ENCODE results near the gene SRF. TPM values are rescaled to one million over a fixed set of nuclear protein-coding genes. Genes with fewer than 3 reads are reported as not detected.

SRF gene
- total RNA-seq, 4 donors from 2014 or later = 111 to 183 (median 153) TPM

DNA sequence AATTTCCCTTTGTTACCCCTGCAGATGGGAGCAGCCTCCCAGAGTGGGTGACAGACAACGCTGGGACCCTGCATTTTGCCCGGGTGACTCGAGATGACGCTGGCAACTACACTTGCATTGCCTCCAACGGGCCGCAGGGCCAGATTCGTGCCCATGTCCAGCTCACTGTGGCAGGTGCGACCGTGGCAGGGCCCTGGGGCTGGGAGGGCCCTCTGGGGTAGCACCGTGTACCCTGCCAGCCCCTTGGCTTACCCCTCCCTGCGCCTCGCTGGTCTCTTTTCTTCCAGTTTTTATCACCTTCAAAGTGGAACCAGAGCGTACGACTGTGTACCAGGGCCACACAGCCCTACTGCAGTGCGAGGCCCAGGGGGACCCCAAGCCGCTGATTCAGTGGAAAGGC, 29.4 kb upstream of the SRF start:
- Histone ChIP-seq H3K4me3 (no peak overlapping the region), H3K27me3 (no peaks in the 10 kb centered on the region), H3K9me3 (no peaks in the 10 kb centered on the region), H3K27ac (replicated peaks in 1 of 4) (no peak overlapping the region), H3K36me3 (no peaks in the 10 kb centered on the region), H3K4me1 (peaks cover 10 to 14% (median 13%) of the 10 kb centered on the region in 4 donors)
- TF ChIP-seq EP300 (IDR thresholded peaks at IDR 0.05) (no peak), POLR2A (IDR thresholded peaks at IDR 0.05; ENCODE audit: low read depth) (no peak), CTCF (IDR thresholded peaks at IDR 0.05) (no peak), POLR2AphosphoS5 (IDR thresholded peaks at IDR 0.05) (no peak)
- intact Hi-C loops (cut with DNase I) = loop anchor here (2.0 to 5.0 kb wide), 3 partner anchors 69 to 241 kb away; partner anchors contain the start of genes KLHDC3 and MEA1
- DNase-seq (ENCODE audit: extremely low spot score) = no peak
- 93% methylated on average over 16 of the region's 16 CpGs for WGBS

DNA sequence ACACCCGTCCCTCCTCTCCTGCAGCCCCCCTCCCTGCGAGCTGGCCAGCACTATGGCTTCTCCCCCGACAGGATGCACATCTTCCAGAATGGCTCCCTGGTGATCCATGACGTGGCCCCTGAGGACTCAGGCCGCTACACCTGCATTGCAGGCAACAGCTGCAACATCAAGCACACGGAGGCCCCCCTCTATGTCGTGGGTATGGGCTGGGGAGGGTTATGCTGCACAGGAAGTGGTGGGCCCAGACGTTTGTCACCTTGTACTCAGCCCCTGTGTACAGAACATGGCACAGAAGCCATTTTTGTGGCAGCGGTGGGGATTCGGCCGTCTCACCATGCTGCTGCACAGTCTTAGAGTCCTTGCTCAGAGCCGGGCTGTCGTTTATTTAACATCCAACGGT, 29.0 kb upstream of the SRF start:
- Histone ChIP-seq H3K9me3 (no peaks in the 10 kb centered on the region), H3K4me1 (peaks cover 10 to 14% (median 13%) of the 10 kb centered on the region in 4 donors), H3K36me3 (no peaks in the 10 kb centered on the region), H3K27me3 (no peaks in the 10 kb centered on the region), H3K4me3 (no peak overlapping the region), H3K27ac (replicated peaks in 1 of 4) (no peak overlapping the region)
- DNase-seq (ENCODE audit: extremely low spot score) = no peak
- intact Hi-C loops (cut with DNase I) = loop anchor here (2.0 to 5.0 kb wide), 3 partner anchors 70 to 241 kb away; partner anchors contain the start of genes KLHDC3 and MEA1
- TF ChIP-seq CTCF (IDR thresholded peaks at IDR 0.05) = no peak
- TF ChIP-seq POLR2AphosphoS5 (IDR thresholded peaks at IDR 0.05) = no peak
- TF ChIP-seq POLR2A (IDR thresholded peaks at IDR 0.05; ENCODE audit: low read depth) = no peak
- TF ChIP-seq EP300 (IDR thresholded peaks at IDR 0.05) = no peak
- WGBS = 84% methylated on average over 6 of the region's 14 CpGs

DNA sequence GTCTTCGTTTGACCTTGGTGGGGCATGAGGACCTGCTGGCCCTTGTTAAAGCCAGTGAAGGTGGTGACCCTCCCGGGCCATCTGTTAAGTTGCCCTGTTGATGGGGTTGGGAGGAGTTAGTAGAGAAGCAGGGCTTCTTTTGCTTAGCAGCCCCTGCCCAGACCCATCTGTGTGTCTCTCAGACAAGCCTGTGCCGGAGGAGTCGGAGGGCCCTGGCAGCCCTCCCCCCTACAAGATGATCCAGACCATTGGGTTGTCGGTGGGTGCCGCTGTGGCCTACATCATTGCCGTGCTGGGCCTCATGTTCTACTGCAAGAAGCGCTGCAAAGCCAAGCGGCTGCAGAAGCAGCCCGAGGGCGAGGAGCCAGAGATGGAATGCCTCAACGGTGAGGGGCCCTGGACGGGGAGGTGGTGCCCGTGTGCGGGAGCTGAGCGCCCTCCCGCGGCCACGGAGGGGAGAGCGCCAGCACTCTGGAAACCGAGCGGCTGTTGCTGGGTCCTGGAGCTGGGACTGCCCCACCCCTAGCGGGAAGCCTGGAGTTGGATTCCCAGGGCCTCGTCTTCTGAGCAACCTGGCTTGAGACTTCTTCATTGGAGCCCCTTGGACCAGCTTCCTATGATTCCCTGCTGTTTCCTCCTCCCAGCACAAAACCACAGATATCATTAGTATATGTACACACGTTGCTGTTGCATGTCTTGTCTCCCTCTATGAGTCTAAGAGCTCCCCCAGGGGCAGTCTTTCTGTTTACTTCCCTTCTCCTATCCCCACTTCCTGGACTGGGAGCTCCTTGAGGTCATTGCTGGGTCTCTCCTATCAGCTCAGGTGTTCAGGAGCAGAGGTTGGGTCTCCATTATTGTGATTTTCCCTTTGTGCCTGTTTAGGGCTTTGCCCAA, 27.6 kb upstream of the SRF start:
- TF ChIP-seq POLR2A (IDR thresholded peaks at IDR 0.05; ENCODE audit: low read depth) = no peak
- TF ChIP-seq POLR2AphosphoS5 (IDR thresholded peaks at IDR 0.05) = peak; percentile 50 to 81
- TF ChIP-seq EP300 (IDR thresholded peaks at IDR 0.05) = no peak
- TF ChIP-seq CTCF (IDR thresholded peaks at IDR 0.05) = peak; percentile 93 to 97 (median 96)
- Histone ChIP-seq H3K4me1 (peaks cover 10 to 14% (median 13%) of the 10 kb centered on the region in 4 donors), H3K36me3 (no peaks in the 10 kb centered on the region), H3K9me3 (no peaks in the 10 kb centered on the region), H3K27me3 (no peaks in the 10 kb centered on the region), H3K27ac (replicated peaks in 1 of 4) (peak overlapping the region in 3 of 4 donors; percentile 2 to 64 (median 7)), H3K4me3 (no peak overlapping the region)
- intact Hi-C loops (cut with DNase I) = loop anchor here (2.0 to 5.0 kb wide), 3 partner anchors 71 to 243 kb away; partner anchors contain the start of genes KLHDC3 and MEA1
- DNase-seq (ENCODE audit: extremely low spot score) = peak; percentile 94
- 45% methylated on average over 1 of the region's 25 CpGs for WGBS

DNA sequence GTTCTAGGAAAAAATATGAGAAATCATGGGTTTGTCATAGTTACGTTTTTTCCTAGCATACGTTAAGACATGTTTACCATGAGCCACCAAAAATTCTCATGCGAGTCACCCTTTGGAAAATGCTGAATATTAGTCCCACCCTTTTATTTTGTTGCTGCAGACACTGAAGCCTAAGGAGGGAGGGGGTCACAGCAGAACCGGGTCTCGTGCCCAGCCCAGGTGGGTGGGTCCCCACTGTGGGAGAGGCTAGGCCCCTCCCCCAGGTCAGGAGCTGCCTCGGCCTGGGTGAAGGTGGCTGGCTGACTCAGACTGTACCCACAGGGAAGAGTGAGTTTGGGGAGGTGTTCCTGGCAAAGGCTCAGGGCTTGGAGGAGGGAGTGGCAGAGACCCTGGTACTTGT, 26.2 kb upstream of the SRF start:
- TF ChIP-seq POLR2AphosphoS5 (IDR thresholded peaks at IDR 0.05) = no peak
- TF ChIP-seq EP300 (IDR thresholded peaks at IDR 0.05) = no peak
- no peak for TF ChIP-seq CTCF (IDR thresholded peaks at IDR 0.05)
- TF ChIP-seq POLR2A (IDR thresholded peaks at IDR 0.05; ENCODE audit: low read depth) = no peak
- intact Hi-C loops (cut with DNase I) = loop anchor here (5.0 kb wide), 2 partner anchors 73 to 133 kb away; partner anchors contain the start of genes KLHDC3 and MEA1
- H3K4me1 ChIP-seq = peaks cover 10 to 16% (median 13%) of the 10 kb centered on the region in 4 donors
- no peaks in the 10 kb centered on the region for H3K27me3 ChIP-seq
- H3K4me3 ChIP-seq = no peak overlapping the region
- no peak overlapping the region for H3K27ac ChIP-seq (replicated peaks in 1 of 4)
- H3K36me3 ChIP-seq = no peaks in the 10 kb centered on the region
- no peak for DNase-seq (ENCODE audit: extremely low spot score)
- H3K9me3 ChIP-seq = no peaks in the 10 kb centered on the region
- WGBS = 84% methylated on average over 6 of the region's 6 CpGs
